ENCODE results near the gene PLEKHA8. TPM values are rescaled to one million over a fixed set of nuclear protein-coding genes. Genes with fewer than 3 reads are reported as not detected.

PLEKHA8 gene
- total RNA-seq, 4 donors from 2014 or later, result 9.9 to 30.1 (median 15.2) TPM

GRCh38 chr7:29996321-29996720, 31.9 kb upstream of the PLEKHA8 start:
- no peaks in the 10 kb centered on the region for H3K9me3 ChIP-seq
- no peak overlapping the region for H3K4me3 ChIP-seq
- H3K4me1 ChIP-seq, result no peaks in the 10 kb centered on the region
- H3K27me3 ChIP-seq, result no peaks in the 10 kb centered on the region
- TF ChIP-seq CTCF (IDR thresholded peaks at IDR 0.05), result no peak
- no peak for TF ChIP-seq POLR2A (IDR thresholded peaks at IDR 0.05)
- no peaks in the 10 kb centered on the region for H3K36me3 ChIP-seq
- DNase-seq, result no peak
- H3K27ac ChIP-seq, result no peak overlapping the region

GRCh38 chr7:29998489-29998888, 29.7 kb upstream of the PLEKHA8 start:
- H3K9me3 ChIP-seq, result no peaks in the 10 kb centered on the region
- no peaks in the 10 kb centered on the region for H3K27me3 ChIP-seq
- no peak overlapping the region for H3K4me3 ChIP-seq
- TF ChIP-seq CTCF (IDR thresholded peaks at IDR 0.05) (no peak), POLR2A (IDR thresholded peaks at IDR 0.05) (no peak)
- no peaks in the 10 kb centered on the region for H3K36me3 ChIP-seq
- DNase-seq, result no peak
- no peaks in the 10 kb centered on the region for H3K4me1 ChIP-seq
- no peak overlapping the region for H3K27ac ChIP-seq

- H3K9me3 ChIP-seq, result no peaks in the 10 kb centered on the region
- H3K4me3 ChIP-seq, result no peak overlapping the region
- no peaks in the 10 kb centered on the region for H3K27me3 ChIP-seq
- no peaks in the 10 kb centered on the region for H3K4me1 ChIP-seq
- no peak overlapping the region for H3K27ac ChIP-seq
- DNase-seq, result no peak
- H3K36me3 ChIP-seq, result no peaks in the 10 kb centered on the region
- TF ChIP-seq POLR2A (IDR thresholded peaks at IDR 0.05) (no peak), CTCF (IDR thresholded peaks at IDR 0.05) (no peak)
These were observed 26.2 kb upstream of the PLEKHA8 start for GRCh38 chr7:30001998-30002397.

- no peak overlapping the region for H3K27ac ChIP-seq
- H3K4me3 ChIP-seq, result no peak overlapping the region
- no peak for DNase-seq
- H3K36me3 ChIP-seq, result no peaks in the 10 kb centered on the region
- no peaks in the 10 kb centered on the region for H3K27me3 ChIP-seq
- no peaks in the 10 kb centered on the region for H3K9me3 ChIP-seq
- no peaks in the 10 kb centered on the region for H3K4me1 ChIP-seq
- TF ChIP-seq CTCF (IDR thresholded peaks at IDR 0.05) (no peak), POLR2A (IDR thresholded peaks at IDR 0.05) (no peak)
These were observed 25.1 kb upstream of the PLEKHA8 start for GRCh38 chr7:30003098-30003497.

GRCh38 chr7:30005464-30005863, 22.7 kb upstream of the PLEKHA8 start:
- H3K36me3 ChIP-seq, result no peaks in the 10 kb centered on the region
- no peaks in the 10 kb centered on the region for H3K4me1 ChIP-seq
- no peak overlapping the region for H3K4me3 ChIP-seq
- TF ChIP-seq CTCF (IDR thresholded peaks at IDR 0.05) (no peak), POLR2A (IDR thresholded peaks at IDR 0.05) (no peak)
- no peaks in the 10 kb centered on the region for H3K27me3 ChIP-seq
- no peak overlapping the region for H3K27ac ChIP-seq
- DNase-seq, result no peak
- no peaks in the 10 kb centered on the region for H3K9me3 ChIP-seq

GRCh38 chr7:30010021-30010420, 18.2 kb upstream of the PLEKHA8 start:
- Histone ChIP-seq H3K36me3 (peaks cover 0 to 8% (median 0%) of the 10 kb centered on the region in 3 donors), H3K9me3 (no peaks in the 10 kb centered on the region), H3K27me3 (no peaks in the 10 kb centered on the region), H3K4me1 (no peaks in the 10 kb centered on the region), H3K4me3 (no peak overlapping the region), H3K27ac (no peak overlapping the region)
- no peak for DNase-seq
- TF ChIP-seq CTCF (IDR thresholded peaks at IDR 0.05), result no peak
